ENCODE measurements around the gene FPR1.

Gene FPR1

DNA sequence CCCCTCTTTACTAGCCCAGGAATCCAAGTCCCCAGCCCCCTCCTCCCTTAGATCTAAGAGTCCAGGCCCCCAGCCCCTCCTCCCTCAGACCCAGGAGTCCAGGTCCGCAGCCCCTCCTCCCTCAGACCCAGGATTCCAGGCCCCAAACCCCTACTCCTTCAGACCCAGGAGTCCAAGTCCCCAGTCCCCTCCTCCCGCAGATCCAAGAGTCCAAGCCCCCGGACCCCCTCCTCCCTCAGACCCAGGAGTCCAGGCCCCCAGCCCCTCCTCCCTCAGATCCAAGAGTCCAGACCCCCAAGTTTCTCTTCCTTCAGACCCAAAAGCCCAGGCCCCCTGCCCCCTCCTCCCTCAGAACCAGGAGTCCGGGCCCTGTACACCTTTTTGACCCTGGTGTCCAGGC is 47.1 kb downstream of the FPR1 start:
- DNase-seq (ENCODE audit: low read depth): no peak

DNA sequence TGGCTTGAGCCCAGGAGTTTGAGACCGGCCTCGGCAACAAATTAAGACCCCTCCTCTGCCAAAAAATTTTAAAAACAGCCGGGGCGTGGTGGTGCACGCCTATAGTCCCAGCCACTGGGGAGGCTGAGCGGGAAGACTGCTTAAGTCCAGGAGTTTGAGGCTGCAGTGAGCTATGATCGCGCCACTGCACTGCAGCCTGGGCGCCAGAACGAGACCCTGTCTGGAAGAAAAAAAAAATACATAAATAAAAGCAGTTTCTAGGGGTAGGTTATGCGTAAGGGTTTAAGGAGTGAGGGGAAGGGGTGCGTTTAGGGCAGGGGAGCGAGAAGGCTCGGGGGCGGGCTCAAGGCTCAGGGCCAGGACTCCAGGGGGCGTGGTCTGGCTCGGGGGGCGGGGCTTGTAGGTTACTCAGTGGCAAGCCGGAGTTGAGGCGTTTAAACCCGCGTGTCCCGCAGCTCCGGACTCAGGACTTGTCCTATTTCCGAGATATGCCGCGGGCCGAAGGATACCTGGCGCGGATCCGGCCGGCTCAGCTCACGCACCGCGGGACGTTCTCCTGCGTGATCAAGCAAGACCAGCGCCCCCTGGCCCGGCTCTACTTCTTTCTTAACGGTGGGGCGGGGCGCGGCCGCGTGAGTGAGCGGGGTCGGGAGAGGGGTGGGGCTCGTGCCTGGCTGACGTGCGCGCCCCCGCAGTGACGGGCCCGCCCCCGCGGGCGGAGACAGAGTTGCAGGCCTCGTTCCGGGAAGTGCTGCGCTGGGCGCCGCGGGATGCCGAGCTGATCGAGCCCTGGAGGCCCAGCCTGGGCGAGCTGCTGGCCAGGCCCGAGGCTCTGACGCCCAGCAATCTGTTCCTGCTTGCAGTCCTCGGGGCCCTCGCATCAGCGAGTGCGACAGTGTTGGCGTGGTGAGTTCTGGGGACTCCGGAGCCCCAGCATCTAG is 47.8 kb downstream of the FPR1 start:
- DNase-seq (ENCODE audit: low read depth): peak; percentile 96

DNA sequence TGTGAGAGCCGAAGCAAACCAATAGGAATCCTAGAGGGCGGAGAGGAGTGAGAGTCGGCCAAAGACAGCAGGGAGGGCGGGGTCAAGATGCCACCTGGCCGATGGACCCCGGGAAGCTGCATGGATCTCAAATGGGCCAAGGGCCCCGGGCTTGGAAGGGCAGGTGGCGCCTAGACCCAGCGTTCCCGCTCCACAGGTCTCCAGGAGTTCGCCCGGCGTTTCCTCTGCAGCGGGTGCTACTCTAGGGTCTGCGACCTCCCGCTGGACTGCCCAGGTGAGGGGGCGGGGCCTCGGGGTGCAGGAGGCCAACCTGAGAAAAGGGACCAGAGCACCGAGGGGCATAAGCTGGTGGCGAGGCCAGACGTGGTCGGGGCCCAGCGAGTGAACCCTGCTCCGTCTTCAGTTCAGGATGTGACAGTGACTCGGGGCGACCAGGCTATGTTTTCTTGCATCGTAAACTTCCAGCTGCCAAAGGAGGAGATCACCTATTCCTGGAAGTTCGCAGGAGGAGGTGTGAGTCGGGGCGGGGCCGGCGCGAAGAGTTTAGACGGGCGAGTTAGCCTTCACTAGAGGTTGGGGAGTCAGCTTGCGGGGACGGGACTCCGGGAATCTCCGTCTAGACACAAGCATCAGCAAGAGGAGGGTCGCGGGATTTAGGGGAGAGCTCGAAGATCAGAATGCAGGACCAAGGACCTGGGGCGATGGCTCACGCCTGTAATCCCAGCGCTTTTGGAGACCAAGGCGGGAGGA is 48.7 kb downstream of the FPR1 start:
- DNase-seq (ENCODE audit: low read depth): no peak

DNA sequence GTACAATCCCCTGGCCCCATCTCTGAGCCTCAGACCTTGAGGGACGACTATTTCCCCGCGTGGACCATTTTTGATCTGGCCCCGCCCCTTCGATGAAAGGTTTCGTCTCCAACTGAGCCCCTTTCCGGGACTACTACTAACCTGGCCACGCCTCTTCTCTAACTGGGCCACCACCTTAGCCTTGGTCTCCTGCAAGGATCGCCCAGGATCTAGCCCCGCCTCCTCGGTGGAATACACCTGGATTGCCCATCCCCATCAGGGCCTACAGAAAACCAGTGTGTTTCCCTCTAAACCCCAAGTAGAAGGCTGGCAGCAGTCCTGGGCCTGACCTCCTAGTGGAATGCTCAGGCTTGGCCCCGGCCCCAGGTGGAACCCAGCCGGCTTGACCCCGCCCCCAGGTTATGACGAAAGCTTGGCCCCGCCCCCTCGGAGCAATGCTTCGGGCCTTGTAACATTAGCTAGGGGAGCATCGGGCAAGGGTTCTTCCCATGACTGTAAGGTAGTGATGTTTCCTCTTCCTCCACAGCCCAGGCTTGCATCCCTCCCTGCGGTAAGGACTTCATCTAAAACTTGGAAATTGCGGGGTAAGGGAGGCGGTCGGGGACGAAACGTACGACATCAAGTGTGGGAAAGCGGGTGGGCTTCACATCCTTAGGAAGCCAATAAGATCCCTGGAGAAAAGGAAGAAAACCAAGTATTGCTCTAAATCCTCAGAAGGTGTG is 49.4 kb downstream of the FPR1 start:
- no peak for DNase-seq (ENCODE audit: low read depth)

DNA sequence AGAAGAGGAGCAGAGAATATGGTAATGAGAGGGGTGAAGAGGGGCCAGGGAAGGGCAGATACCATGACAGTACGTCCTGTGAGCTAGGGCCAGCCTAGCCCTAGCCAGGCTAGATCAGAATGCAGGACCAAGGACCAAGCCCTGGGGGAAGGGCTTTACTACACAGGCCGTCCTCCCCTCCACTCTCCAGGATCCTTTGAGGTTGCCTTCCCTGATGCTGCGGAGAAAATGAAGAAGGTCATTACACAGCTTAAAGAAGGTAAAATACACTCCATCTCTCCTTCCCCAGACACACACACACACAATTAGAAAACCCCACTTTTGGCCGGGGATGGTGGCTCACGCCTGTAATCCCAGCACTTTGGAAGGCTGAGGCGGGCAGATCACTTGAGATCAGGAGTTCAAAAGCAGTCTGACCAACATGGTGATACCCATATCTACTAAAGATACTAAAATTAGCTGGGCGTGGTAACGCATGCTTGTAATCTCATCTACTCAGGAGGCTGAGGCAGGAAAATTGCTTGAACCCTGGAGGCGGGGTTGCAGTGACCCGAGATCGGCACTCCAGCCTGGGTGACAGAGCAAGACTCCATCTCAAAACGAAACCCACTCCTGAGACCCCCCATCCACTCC is 50.1 kb downstream of the FPR1 start:
- DNase-seq (ENCODE audit: low read depth): no peak

DNA sequence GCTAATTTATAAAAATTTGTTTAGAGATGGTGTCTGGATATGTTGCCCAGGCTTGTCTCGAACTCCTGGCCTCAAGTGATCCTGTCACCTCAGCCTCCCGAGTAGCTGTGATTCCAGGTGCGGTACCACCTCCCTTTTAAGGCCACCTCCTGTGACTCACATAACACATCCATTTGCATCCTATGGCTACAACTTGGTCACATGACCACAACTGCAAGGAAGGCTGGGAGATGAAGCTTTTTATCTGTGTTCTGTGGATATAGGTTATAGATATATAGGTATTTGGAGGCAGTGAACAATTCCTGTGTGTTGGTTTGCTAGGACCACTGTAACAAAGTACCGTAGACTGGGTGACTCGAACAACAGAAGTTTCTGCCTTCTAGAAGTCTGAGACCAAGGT is 52.5 kb downstream of the FPR1 start:
- DNase-seq (ENCODE audit: low read depth): no peak

DNA sequence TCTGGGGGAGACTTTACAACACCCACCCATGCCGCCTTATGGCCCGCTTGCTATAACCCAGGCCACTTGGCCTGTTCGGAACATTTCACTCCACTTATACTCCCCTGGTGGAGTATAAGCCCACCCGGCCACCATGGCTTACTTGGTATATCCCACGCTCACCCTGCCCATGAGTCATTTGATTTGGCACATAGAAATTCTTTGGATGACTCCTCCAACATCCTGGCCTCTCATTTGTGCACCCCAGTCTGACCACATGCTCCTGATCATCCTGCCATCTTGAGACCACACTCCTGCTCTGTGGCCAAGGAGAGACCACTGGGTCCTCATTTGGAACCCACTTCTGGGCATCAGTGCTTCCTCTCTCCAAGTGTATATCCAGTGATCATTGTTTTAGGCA is 53.4 kb downstream of the FPR1 start:
- DNase-seq (ENCODE audit: low read depth): no peak

DNA sequence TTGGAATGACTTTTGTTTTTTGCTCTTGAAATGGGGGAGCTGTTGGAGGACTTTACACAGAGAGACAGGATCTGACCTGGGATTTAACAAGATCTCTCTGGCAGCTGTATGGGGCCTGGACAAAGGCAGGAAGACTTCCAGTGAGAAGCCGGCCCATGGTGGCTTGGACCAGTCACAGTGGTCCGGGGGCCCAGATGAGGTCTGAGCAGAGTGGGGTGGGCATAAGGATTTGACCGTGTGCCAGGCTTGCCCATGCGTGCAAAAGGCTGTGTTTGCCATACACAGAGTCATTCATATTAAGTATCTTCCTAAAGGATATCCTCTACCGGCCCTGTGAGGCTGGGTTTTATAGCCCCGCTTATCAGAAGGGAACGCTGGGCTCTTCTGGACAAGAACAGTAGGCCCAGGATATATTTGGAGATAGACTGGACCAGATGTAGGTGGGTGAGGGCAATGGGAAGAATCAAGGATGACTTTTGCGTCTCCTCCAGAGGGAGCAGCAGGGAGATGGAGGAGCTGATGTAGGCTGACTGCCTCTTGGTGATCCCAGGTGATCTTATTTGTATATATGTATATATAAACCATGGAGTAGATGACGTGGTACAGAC is 54.4 kb downstream of the FPR1 start:
- DNase-seq (ENCODE audit: low read depth): no peak

DNA sequence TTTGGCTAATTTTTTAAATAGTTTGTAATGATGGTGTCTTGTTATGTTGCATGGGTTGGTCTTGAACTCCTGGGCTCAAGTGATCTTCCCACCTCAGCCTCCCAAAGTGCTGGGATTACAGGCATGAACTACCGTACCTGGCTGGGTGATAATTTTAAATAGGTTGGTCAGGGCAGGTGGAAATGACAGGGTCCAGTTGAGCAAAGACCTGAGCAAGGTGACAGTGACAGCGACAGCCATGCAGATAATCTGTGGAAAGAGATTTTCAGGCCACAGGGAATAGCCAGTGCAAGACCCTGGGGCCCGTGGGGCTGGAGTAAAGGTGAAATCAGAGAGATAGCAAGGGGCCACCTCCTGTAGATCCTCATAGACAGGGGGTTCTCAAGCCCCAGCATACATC is 55.1 kb downstream of the FPR1 start:
- DNase-seq (ENCODE audit: low read depth): no peak

Data from activated T-cell treated with anti-CD3 and anti-CD28 coated beads for 1 hour (primary cell).